H1 (cell line): ENCODE measurements around the gene TCEA2. TPM values are rescaled to one million over a fixed set of nuclear protein-coding genes. Genes with fewer than 3 reads are reported as not detected.

Source experiments
- ASH2L ChIP-seq: fragments of 200-600, 300-600 bp; sonication (generic); IDR thresholded peaks from one replicate; pipeline ENCODE4 v1.7.1; 2017; ENCODE audit warnings: low read length
- FOSL1 ChIP-seq: IDR thresholded peaks from 2 replicates; pipeline ENCODE4 v1.6.1; 2011; ENCODE audit warnings: mild to moderate bottlenecking, low read depth, low read length, moderate library complexity; ENCODE audit not compliant: insufficient read depth
- GTF2F1 ChIP-seq: IDR thresholded peaks from 2 replicates; pipeline ENCODE4 v1.6.1; 2012; ENCODE audit warnings: low read depth, low read length, improper control_type of control experiment, borderline replicate concordance
- HDAC2 ChIP-seq, 2 experiments: fragments of 300-600 bp in 1 of 2; sonication (generic) in 1 of 2; IDR thresholded peaks; 2 replicates each; pipeline ENCODE4 v1.6.1; 2011 to 2012; ENCODE audit warnings: low read depth in 2 of 2, low read length in 2 of 2, mild to moderate bottlenecking in 2 of 2, moderate library complexity in 2 of 2, borderline replicate concordance in 1 of 2, inconsistent platforms in 1 of 2
- HDAC6 ChIP-seq: IDR thresholded peaks from one replicate; pipeline ENCODE4 v1.7.1; 2012; ENCODE audit warnings: low read depth, mild to moderate bottlenecking, inconsistent platforms, low read length, moderate library complexity
- RBBP5 ChIP-seq: IDR thresholded peaks from 2 replicates; pipeline ENCODE4 v1.7.1; 2012; ENCODE audit warnings: low read depth, mild to moderate bottlenecking, inconsistent platforms, low read length, moderate library complexity, borderline replicate concordance
- RXRA ChIP-seq: IDR thresholded peaks from 2 replicates; pipeline ENCODE4 v1.6.1; 2011; ENCODE audit warnings: low read depth, mild to moderate bottlenecking, low read length, moderate library complexity; ENCODE audit not compliant: insufficient read depth
- SIX5 ChIP-seq: IDR thresholded peaks from 2 replicates; pipeline ENCODE4 v1.6.1; 2011; ENCODE audit warnings: mild to moderate bottlenecking, low read depth, low read length
- SP4 ChIP-seq: IDR thresholded peaks from 2 replicates; pipeline ENCODE4 v1.6.1; 2012; ENCODE audit warnings: low read length, inconsistent platforms
- SRF ChIP-seq: IDR thresholded peaks from 2 replicates; pipeline ENCODE4 v1.6.1; 2011; ENCODE audit warnings: mild to moderate bottlenecking, low read depth, low read length, moderate library complexity
- polyA plus RNA-seq, 7 experiments: library from polyadenylated mRNA; depleted of rRNA in 3 of 7; stranded (reverse) in 5 of 7; unstranded in 2 of 7; fragments of >200 nt in 5 of 7; fragments of 200-250 nt in 2 of 7; gene quantifications; 1 replicate in 5 of 7; 2 replicates in 1 of 7; 4 replicates in 1 of 7; pipeline versions ENCODE4 v1.2.1 to v1.2.3, GENCODE V29; 2011 to 2013; ENCODE audit warnings: missing spikeins in 2 of 7, mixed read lengths in 2 of 7
- total RNA-seq: library from RNA; stranded (reverse); fragmentation: NEBNext Ultra II Directional; extraction: Animal tissue kit (Norgen Biotek cat#: 25700); gene quantifications from 2 replicates; pipeline ENCODE4 v1.2.1, GENCODE V29; 2021
- TF ChIP-seq, protein P1 (sequence below): fragments of 300-600 bp; sonication (generic); IDR thresholded peaks from 2 replicates; pipeline ENCODE4 v1.7.1; 2012; ENCODE audit warnings: low read length, moderate library complexity, mild to moderate bottlenecking, inconsistent platforms; ENCODE audit not compliant: insufficient replicate concordance

Gene TCEA2
- total and polyA plus RNA-seq, 2 of the 8 experiments (the other 6 are each of a cell fraction or from before 2014, with no cell fraction given): 41.4 to 42.3 TPM

DNA sequence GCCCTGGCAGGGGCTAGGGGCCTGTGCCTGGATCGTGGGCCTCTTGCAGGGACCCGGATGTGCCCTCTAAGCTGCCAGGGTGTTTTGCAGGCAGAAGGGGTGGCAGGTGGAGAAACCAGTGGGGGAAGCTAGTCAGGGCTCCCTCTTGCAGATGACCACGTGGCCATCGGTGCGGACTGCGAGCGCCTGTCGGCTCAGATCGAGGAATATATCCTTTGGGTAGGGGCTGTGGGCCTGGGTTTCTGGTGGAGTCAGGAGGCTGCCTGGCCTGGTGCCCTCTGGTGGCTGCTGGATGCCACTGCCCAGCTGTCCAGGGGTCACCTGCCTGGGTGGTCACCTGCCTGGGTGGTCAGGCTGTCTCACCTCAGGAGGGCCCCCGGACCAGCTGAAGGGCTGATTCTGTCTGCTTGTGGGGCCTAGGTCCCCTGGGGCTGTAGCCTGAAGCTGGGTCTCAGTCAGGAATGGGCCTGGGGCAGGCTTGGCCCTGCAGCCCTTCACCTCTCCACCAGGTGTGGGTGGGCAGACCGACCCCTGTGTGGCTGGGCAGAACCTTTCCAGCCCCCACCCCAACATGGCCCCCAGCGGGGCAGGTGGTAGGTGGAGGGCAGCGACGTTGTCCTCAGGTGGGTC, 6.7 kb downstream of the TCEA2 start (continued):
- TF ChIP-seq, protein P1, sequence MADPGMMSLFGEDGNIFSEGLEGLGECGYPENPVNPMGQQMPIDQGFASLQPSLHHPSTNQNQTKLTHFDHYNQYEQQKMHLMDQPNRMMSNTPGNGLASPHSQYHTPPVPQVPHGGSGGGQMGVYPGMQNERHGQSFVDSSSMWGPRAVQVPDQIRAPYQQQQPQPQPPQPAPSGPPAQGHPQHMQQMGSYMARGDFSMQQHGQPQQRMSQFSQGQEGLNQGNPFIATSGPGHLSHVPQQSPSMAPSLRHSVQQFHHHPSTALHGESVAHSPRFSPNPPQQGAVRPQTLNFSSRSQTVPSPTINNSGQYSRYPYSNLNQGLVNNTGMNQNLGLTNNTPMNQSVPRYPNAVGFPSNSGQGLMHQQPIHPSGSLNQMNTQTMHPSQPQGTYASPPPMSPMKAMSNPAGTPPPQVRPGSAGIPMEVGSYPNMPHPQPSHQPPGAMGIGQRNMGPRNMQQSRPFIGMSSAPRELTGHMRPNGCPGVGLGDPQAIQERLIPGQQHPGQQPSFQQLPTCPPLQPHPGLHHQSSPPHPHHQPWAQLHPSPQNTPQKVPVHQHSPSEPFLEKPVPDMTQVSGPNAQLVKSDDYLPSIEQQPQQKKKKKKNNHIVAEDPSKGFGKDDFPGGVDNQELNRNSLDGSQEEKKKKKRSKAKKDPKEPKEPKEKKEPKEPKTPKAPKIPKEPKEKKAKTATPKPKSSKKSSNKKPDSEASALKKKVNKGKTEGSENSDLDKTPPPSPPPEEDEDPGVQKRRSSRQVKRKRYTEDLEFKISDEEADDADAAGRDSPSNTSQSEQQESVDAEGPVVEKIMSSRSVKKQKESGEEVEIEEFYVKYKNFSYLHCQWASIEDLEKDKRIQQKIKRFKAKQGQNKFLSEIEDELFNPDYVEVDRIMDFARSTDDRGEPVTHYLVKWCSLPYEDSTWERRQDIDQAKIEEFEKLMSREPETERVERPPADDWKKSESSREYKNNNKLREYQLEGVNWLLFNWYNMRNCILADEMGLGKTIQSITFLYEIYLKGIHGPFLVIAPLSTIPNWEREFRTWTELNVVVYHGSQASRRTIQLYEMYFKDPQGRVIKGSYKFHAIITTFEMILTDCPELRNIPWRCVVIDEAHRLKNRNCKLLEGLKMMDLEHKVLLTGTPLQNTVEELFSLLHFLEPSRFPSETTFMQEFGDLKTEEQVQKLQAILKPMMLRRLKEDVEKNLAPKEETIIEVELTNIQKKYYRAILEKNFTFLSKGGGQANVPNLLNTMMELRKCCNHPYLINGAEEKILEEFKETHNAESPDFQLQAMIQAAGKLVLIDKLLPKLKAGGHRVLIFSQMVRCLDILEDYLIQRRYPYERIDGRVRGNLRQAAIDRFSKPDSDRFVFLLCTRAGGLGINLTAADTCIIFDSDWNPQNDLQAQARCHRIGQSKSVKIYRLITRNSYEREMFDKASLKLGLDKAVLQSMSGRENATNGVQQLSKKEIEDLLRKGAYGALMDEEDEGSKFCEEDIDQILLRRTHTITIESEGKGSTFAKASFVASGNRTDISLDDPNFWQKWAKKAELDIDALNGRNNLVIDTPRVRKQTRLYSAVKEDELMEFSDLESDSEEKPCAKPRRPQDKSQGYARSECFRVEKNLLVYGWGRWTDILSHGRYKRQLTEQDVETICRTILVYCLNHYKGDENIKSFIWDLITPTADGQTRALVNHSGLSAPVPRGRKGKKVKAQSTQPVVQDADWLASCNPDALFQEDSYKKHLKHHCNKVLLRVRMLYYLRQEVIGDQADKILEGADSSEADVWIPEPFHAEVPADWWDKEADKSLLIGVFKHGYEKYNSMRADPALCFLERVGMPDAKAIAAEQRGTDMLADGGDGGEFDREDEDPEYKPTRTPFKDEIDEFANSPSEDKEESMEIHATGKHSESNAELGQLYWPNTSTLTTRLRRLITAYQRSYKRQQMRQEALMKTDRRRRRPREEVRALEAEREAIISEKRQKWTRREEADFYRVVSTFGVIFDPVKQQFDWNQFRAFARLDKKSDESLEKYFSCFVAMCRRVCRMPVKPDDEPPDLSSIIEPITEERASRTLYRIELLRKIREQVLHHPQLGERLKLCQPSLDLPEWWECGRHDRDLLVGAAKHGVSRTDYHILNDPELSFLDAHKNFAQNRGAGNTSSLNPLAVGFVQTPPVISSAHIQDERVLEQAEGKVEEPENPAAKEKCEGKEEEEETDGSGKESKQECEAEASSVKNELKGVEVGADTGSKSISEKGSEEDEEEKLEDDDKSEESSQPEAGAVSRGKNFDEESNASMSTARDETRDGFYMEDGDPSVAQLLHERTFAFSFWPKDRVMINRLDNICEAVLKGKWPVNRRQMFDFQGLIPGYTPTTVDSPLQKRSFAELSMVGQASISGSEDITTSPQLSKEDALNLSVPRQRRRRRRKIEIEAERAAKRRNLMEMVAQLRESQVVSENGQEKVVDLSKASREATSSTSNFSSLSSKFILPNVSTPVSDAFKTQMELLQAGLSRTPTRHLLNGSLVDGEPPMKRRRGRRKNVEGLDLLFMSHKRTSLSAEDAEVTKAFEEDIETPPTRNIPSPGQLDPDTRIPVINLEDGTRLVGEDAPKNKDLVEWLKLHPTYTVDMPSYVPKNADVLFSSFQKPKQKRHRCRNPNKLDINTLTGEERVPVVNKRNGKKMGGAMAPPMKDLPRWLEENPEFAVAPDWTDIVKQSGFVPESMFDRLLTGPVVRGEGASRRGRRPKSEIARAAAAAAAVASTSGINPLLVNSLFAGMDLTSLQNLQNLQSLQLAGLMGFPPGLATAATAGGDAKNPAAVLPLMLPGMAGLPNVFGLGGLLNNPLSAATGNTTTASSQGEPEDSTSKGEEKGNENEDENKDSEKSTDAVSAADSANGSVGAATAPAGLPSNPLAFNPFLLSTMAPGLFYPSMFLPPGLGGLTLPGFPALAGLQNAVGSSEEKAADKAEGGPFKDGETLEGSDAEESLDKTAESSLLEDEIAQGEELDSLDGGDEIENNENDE: no peak
- TF ChIP-seq GTF2F1 (no peak), SP4 (peak; percentile 74; the same call in 1 of the 2 replicates), RBBP5 (no peak), FOSL1 (no peak), SIX5 (no peak), RXRA (0 out of 2 replicates have a peak, but pooled peaks have one; percentile 45), HDAC2 (IDR thresholded peaks at IDR 0.05; ENCODE audit: borderline replicate concordance in 1 of 2, low read depth in 2 of 2, low read length in 2 of 2) (peak in 1 of 2 experiments; percentile 73; a peak in 1 of 4 replicates), ASH2L (no peak), HDAC6 (no peak), SRF (no peak)
